Stomach (tissue), 9 donors: ENCODE data around the gene CSMD2. TPM values are rescaled to one million over a fixed set of nuclear protein-coding genes. Genes with fewer than 3 reads are reported as not detected.

Experiments
- DNase-seq, 2 donors: peaks; one replicate each; pipeline versions ENCODE4 v3.0.0 to v3.0.0-alpha.2; 2013 to 2019
- H3K27ac ChIP-seq, 5 donors: fragments of 200-600 bp in 4 of 5; sonication (generic) in 4 of 5; one replicate each; pipeline ENCODE4 v1.5.1; 2013 to 2019; ENCODE audit warnings: mild to moderate bottlenecking in 1 of 5, moderate library complexity in 1 of 5
- H3K27me3 ChIP-seq, 3 donors: fragments of 200-600 bp; sonication (generic); one replicate each; pipeline ENCODE4 v1.5.1; 2017 to 2019; ENCODE audit warnings: mixed run types in 1 of 3
- H3K36me3 ChIP-seq, 4 donors: fragments of 200-600 bp; sonication (generic); 1 replicate in 3 of 4; 2 replicates in 1 of 4; pipeline ENCODE4 v1.5.1; 2016 to 2019
- H3K4me1 ChIP-seq, 4 donors: fragments of 200-600 bp; sonication (generic); one replicate each; pipeline ENCODE4 v1.5.1; 2016 to 2019
- H3K4me3 ChIP-seq, 4 donors: fragments of 200-600 bp; sonication (generic) in 3 of 4; one replicate each; pipeline ENCODE4 v1.5.1; 2016 to 2019; ENCODE audit warnings: mild to moderate bottlenecking in 1 of 4
- H3K9me3 ChIP-seq, 4 donors: fragments of 200-600 bp; sonication (generic); one replicate each; pipeline ENCODE4 v1.5.1; 2016 to 2019
- CTCF ChIP-seq, 7 experiments: fragments of 450-650 bp in 4 of 7; fragments of 200-600 bp in 3 of 7; sonication (generic) in 3 of 7; IDR thresholded peaks; one replicate each; pipeline ENCODE4 v1.5.1; 2016 to 2019; ENCODE audit warnings: antibody characterized with exemption in 7 of 7, control low read depth in 2 of 7, mild to moderate bottlenecking in 1 of 7
- EP300 ChIP-seq: sonication (generic); formaldehyde crosslinking; IDR thresholded peaks from one replicate; pipeline ENCODE4 v1.6.1; 2017; ENCODE audit warnings: antibody characterized with exemption
- POLR2A ChIP-seq, 4 donors: fragments of 450-650 bp; IDR thresholded peaks; one replicate each; pipeline ENCODE4 v1.6.1; 2016; ENCODE audit warnings: antibody characterized with exemption in 4 of 4, control low read depth in 2 of 4, mild to moderate bottlenecking in 1 of 4, moderate library complexity in 1 of 4
- POLR2AphosphoS5 ChIP-seq, 3 donors: sonication (generic); formaldehyde crosslinking; IDR thresholded peaks; one replicate each; pipeline ENCODE4 v1.6.1; 2016; ENCODE audit warnings: antibody characterized with exemption in 3 of 3
- WGBS, 5 donors: extraction: QIAGEN DNeasy Blood & Tissue Kit in 3 of 5; methylation state at CpG; one replicate each; pipeline versions ENCODE4 v1.1.5 to v1.1.7; 2013 to 2018; 5-methylcytosine and 5-hydroxymethylcytosine counted together
- intact Hi-C: fragments of 100-400 bp; cut with DNase I; formaldehyde crosslinking; loops from one replicate; pipeline ENCODE4 v1.15.1; 2023; ENCODE audit warnings: low total_unique reads
- polyA plus RNA-seq, 3 donors: library from polyadenylated mRNA; stranded (reverse); fragments of 200-250 nt; gene quantifications; one replicate each; pipeline ENCODE4 v1.2.3, GENCODE V29; 2013
- total RNA-seq, 5 donors: library from RNA; depleted of rRNA; stranded (reverse); fragments of >200 nt; gene quantifications; one replicate each; pipeline versions ENCODE4 v1.1.0 to v1.2.3, GENCODE V29; 2014 to 2016
- donor health status: healthy with polysubstance abuse.
- donor health status: Bipolar disorder and iron deficiency.
- donor health status: healthy.

Gene CSMD2
- total and polyA plus RNA-seq, 8 donors: 0.10 to 3.5 (median 0.37) TPM; not detected in 1

GRCh38 chr1:34029954-34030353, 135.1 kb downstream of the CSMD2 start:
- intact Hi-C loops: no loop called here
- H3K4me3 ChIP-seq: no peak overlapping the region
- H3K36me3 ChIP-seq: no peaks in the 10 kb centered on the region
- WGBS, 5 donors: 88 to 97% (median 95%) methylated on average over 2 of the region's 2 CpGs
- no peaks in the 10 kb centered on the region for H3K4me1 ChIP-seq
- peaks cover 0 to 7% (median 2%) of the 10 kb centered on the region in 3 donors for H3K27me3 ChIP-seq
- DNase-seq: no peak
- no peak overlapping the region for H3K27ac ChIP-seq
- no peaks in the 10 kb centered on the region for H3K9me3 ChIP-seq
- TF ChIP-seq POLR2A (IDR thresholded peaks at IDR 0.05): no peak
- TF ChIP-seq EP300: no peak
- no peak for TF ChIP-seq POLR2AphosphoS5 (IDR thresholded peaks at IDR 0.05)

- intact Hi-C loops: no loop called here
- peaks cover 0 to 8% (median 2%) of the 10 kb centered on the region in 3 donors for H3K27me3 ChIP-seq
- H3K27ac ChIP-seq: no peak overlapping the region
- WGBS, 5 donors: 59 to 91% (median 82%) methylated on average over 1 to 3 of the region's 3 CpGs
- TF ChIP-seq EP300 (no peak), CTCF (IDR thresholded peaks at IDR 0.05) (no peak), POLR2A (IDR thresholded peaks at IDR 0.05) (no peak), POLR2AphosphoS5 (IDR thresholded peaks at IDR 0.05) (no peak)
- H3K4me1 ChIP-seq: no peaks in the 10 kb centered on the region
- H3K9me3 ChIP-seq: no peaks in the 10 kb centered on the region
- no peak overlapping the region for H3K4me3 ChIP-seq
- H3K36me3 ChIP-seq: no peaks in the 10 kb centered on the region
- no peak for DNase-seq
These were observed 135.5 kb downstream of the CSMD2 start for GRCh38 chr1:34029515-34029914.

- no peaks in the 10 kb centered on the region for H3K4me1 ChIP-seq
- no peaks in the 10 kb centered on the region for H3K9me3 ChIP-seq
- H3K27ac ChIP-seq: no peak overlapping the region
- TF ChIP-seq POLR2A (IDR thresholded peaks at IDR 0.05) (no peak), CTCF (IDR thresholded peaks at IDR 0.05) (no peak), POLR2AphosphoS5 (IDR thresholded peaks at IDR 0.05) (no peak), EP300 (no peak)
- no peak overlapping the region for H3K4me3 ChIP-seq
- 56 to 82% (median 76%) methylated on average over 11 of the region's 11 CpGs for WGBS, 5 donors
- DNase-seq: no peak
- peaks cover 0 to 18% (median 2%) of the 10 kb centered on the region in 3 donors for H3K27me3 ChIP-seq
- H3K36me3 ChIP-seq: no peaks in the 10 kb centered on the region
- intact Hi-C loops: no loop called here
These were observed 136.5 kb downstream of the CSMD2 start for GRCh38 chr1:34028381-34029055.

- H3K36me3 ChIP-seq: no peaks in the 10 kb centered on the region
- peaks cover 0 to 25% (median 0%) of the 10 kb centered on the region in 3 donors for H3K27me3 ChIP-seq
- H3K4me3 ChIP-seq: no peak overlapping the region
- no peak overlapping the region for H3K27ac ChIP-seq
- DNase-seq: no peak
- TF ChIP-seq EP300 (no peak), CTCF (IDR thresholded peaks at IDR 0.05) (no peak), POLR2A (IDR thresholded peaks at IDR 0.05) (no peak), POLR2AphosphoS5 (IDR thresholded peaks at IDR 0.05) (no peak)
- intact Hi-C loops: no loop called here
- WGBS, 5 donors: 68 to 90% (median 75%) methylated on average over 3 of the region's 3 CpGs
- no peaks in the 10 kb centered on the region for H3K4me1 ChIP-seq
- H3K9me3 ChIP-seq: no peaks in the 10 kb centered on the region
These were observed 139.4 kb downstream of the CSMD2 start for GRCh38 chr1:34025675-34026074.

GRCh38 chr1:34024485-34024884, 140.5 kb downstream of the CSMD2 start:
- Histone ChIP-seq H3K4me1 (no peaks in the 10 kb centered on the region), H3K4me3 (no peak overlapping the region), H3K36me3 (no peaks in the 10 kb centered on the region), H3K9me3 (no peaks in the 10 kb centered on the region), H3K27ac (no peak overlapping the region), H3K27me3 (peaks cover 0 to 24% (median 0%) of the 10 kb centered on the region in 3 donors)
- intact Hi-C loops: no loop called here
- WGBS, 5 donors: 76 to 84% (median 78%) methylated on average over 4 of the region's 4 CpGs
- TF ChIP-seq CTCF (IDR thresholded peaks at IDR 0.05) (no peak), POLR2A (IDR thresholded peaks at IDR 0.05) (no peak), EP300 (no peak)
- no peak for DNase-seq
